Ovary (tissue), 9 donors: ENCODE measurements around the gene USP6. TPM values are rescaled to one million over a fixed set of nuclear protein-coding genes. Genes with fewer than 3 reads are reported as not detected.

Experiments used
- DNase-seq, 5 donors: peaks; one replicate each; pipeline ENCODE4 v3.0.0-alpha.2; 2019 to 2020
- H3K27ac ChIP-seq, 2 donors: fragments of 200-600 bp; one replicate each; pipeline versions ENCODE4 v1.5.1 to v1.8.0; 2019 to 2022
- H3K27me3 ChIP-seq: fragments of 200-600 bp; one replicate; pipeline ENCODE4 v1.8.0; 2022
- H3K36me3 ChIP-seq: fragments of 200-600 bp; sonication (generic); one replicate; pipeline ENCODE4 v1.5.1; 2019
- H3K4me1 ChIP-seq: one replicate; pipeline ENCODE4 v1.8.1; 2013; ENCODE audit warnings: mild to moderate bottlenecking, moderate library complexity; ENCODE audit not compliant: insufficient read depth
- H3K4me3 ChIP-seq: fragments of 200-600 bp; sonication (generic); one replicate; pipeline ENCODE4 v1.5.1; 2017
- H3K9me3 ChIP-seq, 2 donors: fragments of 200-600 bp in 1 of 2; sonication (generic) in 1 of 2; one replicate each; pipeline versions ENCODE4 v1.5.1 to v1.8.1; 2013 to 2019; ENCODE audit warnings: mild to moderate bottlenecking in 1 of 2, moderate library complexity in 1 of 2
- EP300 ChIP-seq: sonication (generic); formaldehyde crosslinking; IDR thresholded peaks from one replicate; pipeline ENCODE4 v1.6.1; 2017; ENCODE audit warnings: antibody characterized with exemption
- POLR2A ChIP-seq: fragments of 450-650 bp; IDR thresholded peaks from one replicate; pipeline ENCODE4 v1.6.1; 2017; ENCODE audit warnings: antibody characterized with exemption, mild to moderate bottlenecking, moderate library complexity
- WGBS, 3 donors: extraction: QIAGEN DNeasy Blood & Tissue Kit in 1 of 3; methylation state at CpG; one replicate each; pipeline versions ENCODE4 v1.1.5 to v1.1.7; 2013 to 2017; 5-methylcytosine and 5-hydroxymethylcytosine counted together
- intact Hi-C, 4 donors: fragments of 100-400 bp; cut with DNase I; formaldehyde crosslinking; loops; one replicate each; pipeline versions ENCODE4 v1.11.0 to v1.15.1; 2022 to 2023
- polyA plus RNA-seq, 2 donors: library from polyadenylated mRNA; stranded (reverse); fragments of 200-250 nt in 1 of 2; fragments of 350-450 nt in 1 of 2; fragmentation: Illumina TruSeq in 1 of 2; extraction: RNeasy Lipid Tissue Mini Kit (QIAGEN cat#74804) in 1 of 2; gene quantifications; one replicate each; pipeline ENCODE4 v1.2.3, GENCODE V29; 2013 to 2014
- total RNA-seq, 7 donors: library from RNA; depleted of rRNA in 2 of 7; stranded (reverse); fragments of >200 nt in 2 of 7; fragmentation: NEBNext Ultra II Directional in 3 of 7; extraction: Animal tissue kit (Norgen Biotek cat#: 25700) in 3 of 7; gene quantifications; one replicate each; pipeline versions ENCODE4 v1.1.0 to v1.2.4, GENCODE V29; 2016 to 2023
- TF ChIP-seq, protein P1 (sequence below), 3 donors: fragments of 450-650 bp in 2 of 3; fragments of 200-600 bp in 1 of 3; IDR thresholded peaks; one replicate each; pipeline versions ENCODE4 v1.5.1 to v1.8.0; 2016 to 2022; ENCODE audit warnings: antibody characterized with exemption in 3 of 3, mild to moderate bottlenecking in 1 of 3
- donor health status: DM: no; HTN: no; CAD: no; lungs with moderate emphysema.
- donor health status: DM: no; HTN: no; CAD: no.
- donor health status: Bipolar disorder and iron deficiency.
- donor health status: DM: yes; HTN: yes; CAD: no.
- donor health status: DM: no; HTN: no; CAD: no.
- donor health status: DM: yes; HTN: yes; CAD: no.

The USP6 gene
- total and polyA plus RNA-seq, 9 donors, result under 0.01 to 2.0 (median 0.68) TPM

GRCh38 chr17:5179003-5179402 lies 63.2 kb downstream of the USP6 start:
- intact Hi-C loops, result no loop called here
- peaks cover 22 to 54% of the 10 kb centered on the region in 2 donors for H3K9me3 ChIP-seq
- no peak for DNase-seq
- no peak overlapping the region for H3K27ac ChIP-seq
- H3K4me1 ChIP-seq, result no peaks in the 10 kb centered on the region
- TF ChIP-seq POLR2A, result no peak
- no peak for TF ChIP-seq EP300
- TF ChIP-seq, protein P1, sequence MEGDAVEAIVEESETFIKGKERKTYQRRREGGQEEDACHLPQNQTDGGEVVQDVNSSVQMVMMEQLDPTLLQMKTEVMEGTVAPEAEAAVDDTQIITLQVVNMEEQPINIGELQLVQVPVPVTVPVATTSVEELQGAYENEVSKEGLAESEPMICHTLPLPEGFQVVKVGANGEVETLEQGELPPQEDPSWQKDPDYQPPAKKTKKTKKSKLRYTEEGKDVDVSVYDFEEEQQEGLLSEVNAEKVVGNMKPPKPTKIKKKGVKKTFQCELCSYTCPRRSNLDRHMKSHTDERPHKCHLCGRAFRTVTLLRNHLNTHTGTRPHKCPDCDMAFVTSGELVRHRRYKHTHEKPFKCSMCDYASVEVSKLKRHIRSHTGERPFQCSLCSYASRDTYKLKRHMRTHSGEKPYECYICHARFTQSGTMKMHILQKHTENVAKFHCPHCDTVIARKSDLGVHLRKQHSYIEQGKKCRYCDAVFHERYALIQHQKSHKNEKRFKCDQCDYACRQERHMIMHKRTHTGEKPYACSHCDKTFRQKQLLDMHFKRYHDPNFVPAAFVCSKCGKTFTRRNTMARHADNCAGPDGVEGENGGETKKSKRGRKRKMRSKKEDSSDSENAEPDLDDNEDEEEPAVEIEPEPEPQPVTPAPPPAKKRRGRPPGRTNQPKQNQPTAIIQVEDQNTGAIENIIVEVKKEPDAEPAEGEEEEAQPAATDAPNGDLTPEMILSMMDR (IDR thresholded peaks at IDR 0.05), result no peak
- no peaks in the 10 kb centered on the region for H3K36me3 ChIP-seq
- no peak overlapping the region for H3K4me3 ChIP-seq
- no peaks in the 10 kb centered on the region for H3K27me3 ChIP-seq
- 93 to 98% (median 97%) methylated on average over 12 of the region's 12 CpGs for WGBS, 3 donors

DNA sequence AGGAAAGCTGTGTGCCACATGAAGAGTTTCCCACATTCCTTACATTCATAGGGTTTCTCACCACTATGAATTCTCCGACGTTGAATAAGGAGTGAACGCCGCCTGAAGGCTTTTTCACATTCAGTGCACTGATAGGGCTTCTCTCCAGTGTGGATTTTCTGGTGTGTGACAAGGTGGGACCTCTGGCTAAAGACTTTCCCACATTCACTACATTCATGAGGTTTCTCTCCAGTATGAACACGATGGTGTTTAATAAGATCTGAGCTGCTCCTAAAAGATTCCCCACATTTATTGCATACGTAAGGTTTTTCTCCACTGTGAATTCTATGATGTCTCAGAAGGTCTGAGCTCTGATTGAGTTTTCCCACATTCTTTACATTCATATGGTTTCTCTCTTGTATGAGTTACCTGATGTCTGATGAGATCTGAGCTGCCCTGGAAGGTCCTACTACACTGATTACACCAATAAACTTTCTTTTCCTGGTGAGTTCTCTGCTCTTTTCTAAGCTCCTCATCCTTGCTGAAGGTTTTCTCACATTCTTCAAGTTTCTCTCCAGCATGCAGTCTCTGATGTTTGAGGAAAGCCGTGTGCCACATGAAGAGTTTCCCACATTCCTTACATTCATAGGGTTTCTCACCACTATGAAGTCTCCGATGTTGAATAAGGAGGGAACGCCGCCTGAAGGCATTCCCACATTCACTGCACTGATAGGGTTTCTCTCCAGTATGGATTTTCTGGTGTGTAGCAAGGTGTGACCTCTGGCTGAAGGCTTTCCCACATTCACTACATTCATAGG lies 65.9 kb downstream of the USP6 start:
- TF ChIP-seq POLR2A (no peak), EP300 (no peak)
- TF ChIP-seq, protein P1 (IDR thresholded peaks at IDR 0.05), result no peak
- Histone ChIP-seq H3K27ac (no peak overlapping the region), H3K9me3 (peaks cover 22 to 54% of the 10 kb centered on the region in 2 donors), H3K27me3 (no peaks in the 10 kb centered on the region), H3K36me3 (no peaks in the 10 kb centered on the region), H3K4me3 (no peak overlapping the region), H3K4me1 (no peaks in the 10 kb centered on the region)
- intact Hi-C loops, result no loop called here
- WGBS, 3 donors, result 94 to 97% (median 96%) methylated on average over 10 of the region's 10 CpGs
- no peak for DNase-seq

DNA sequence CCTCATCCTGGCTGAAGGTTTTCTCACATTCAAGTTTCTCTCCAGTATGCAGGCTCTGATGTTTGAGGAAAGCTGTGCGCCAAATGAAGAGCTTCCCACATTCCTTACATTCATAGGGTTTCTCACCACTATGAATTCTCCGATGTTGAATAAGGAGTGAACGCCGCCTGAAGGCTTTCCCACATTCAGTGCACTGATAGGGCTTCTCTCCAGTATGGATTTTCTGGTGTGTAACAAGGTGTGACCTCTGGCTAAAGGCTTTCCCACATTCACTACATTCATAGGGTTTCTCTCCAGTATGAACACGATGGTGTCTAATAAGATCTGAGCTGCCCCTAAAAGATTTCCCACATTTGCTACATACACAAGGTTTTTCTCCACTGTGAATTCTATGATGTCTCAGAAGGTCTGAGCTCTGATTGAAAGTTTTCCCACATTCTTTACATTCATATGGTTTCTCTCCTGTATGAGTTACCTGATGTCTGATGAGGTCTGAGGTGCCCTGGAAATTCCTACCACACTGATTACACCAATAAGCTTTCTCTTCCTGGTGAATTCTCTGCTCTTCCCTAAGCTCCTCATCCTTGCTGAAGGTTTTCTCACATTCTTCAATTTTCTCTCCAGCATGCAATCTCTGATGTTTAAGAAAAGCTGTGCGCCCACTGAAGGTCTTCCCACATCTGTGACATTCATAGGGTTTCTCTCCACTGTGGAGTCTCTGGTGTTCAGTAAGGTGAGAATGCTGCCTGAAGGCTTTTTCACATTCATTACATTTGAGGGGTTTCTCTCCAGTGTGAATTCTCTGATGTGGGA lies 67.0 kb downstream of the USP6 start:
- TF ChIP-seq, protein P1 (IDR thresholded peaks at IDR 0.05), result no peak
- TF ChIP-seq POLR2A (no peak), EP300 (no peak)
- no peaks in the 10 kb centered on the region for H3K27me3 ChIP-seq
- H3K27ac ChIP-seq, result no peak overlapping the region
- DNase-seq, result no peak
- no peaks in the 10 kb centered on the region for H3K36me3 ChIP-seq
- no peak overlapping the region for H3K4me3 ChIP-seq
- 97 to 99% (median 99%) methylated on average over 6 of the region's 6 CpGs for WGBS, 3 donors
- peaks cover 22 to 55% of the 10 kb centered on the region in 2 donors for H3K9me3 ChIP-seq
- H3K4me1 ChIP-seq, result no peaks in the 10 kb centered on the region
- intact Hi-C loops, result no loop called here

- H3K4me3 ChIP-seq, result no peak overlapping the region
- peaks cover 22 to 55% of the 10 kb centered on the region in 2 donors for H3K9me3 ChIP-seq
- no peaks in the 10 kb centered on the region for H3K27me3 ChIP-seq
- no peaks in the 10 kb centered on the region for H3K36me3 ChIP-seq
- no peak for DNase-seq
- TF ChIP-seq EP300, result no peak
- TF ChIP-seq POLR2A, result no peak
- TF ChIP-seq, protein P1 (IDR thresholded peaks at IDR 0.05), result no peak
- no peak overlapping the region for H3K27ac ChIP-seq
- intact Hi-C loops, result no loop called here
- H3K4me1 ChIP-seq, result no peaks in the 10 kb centered on the region
These were observed 67.6 kb downstream of the USP6 start for GRCh38 chr17:5183410-5183793.
